Measurements from ENCODE around the gene SUSD5. TPM values are rescaled to one million over a fixed set of nuclear protein-coding genes. Genes with fewer than 3 reads are reported as not detected.

Gene SUSD5
- total RNA-seq, 1 experiment from 2014 or later, result 4.9 TPM

DNA sequence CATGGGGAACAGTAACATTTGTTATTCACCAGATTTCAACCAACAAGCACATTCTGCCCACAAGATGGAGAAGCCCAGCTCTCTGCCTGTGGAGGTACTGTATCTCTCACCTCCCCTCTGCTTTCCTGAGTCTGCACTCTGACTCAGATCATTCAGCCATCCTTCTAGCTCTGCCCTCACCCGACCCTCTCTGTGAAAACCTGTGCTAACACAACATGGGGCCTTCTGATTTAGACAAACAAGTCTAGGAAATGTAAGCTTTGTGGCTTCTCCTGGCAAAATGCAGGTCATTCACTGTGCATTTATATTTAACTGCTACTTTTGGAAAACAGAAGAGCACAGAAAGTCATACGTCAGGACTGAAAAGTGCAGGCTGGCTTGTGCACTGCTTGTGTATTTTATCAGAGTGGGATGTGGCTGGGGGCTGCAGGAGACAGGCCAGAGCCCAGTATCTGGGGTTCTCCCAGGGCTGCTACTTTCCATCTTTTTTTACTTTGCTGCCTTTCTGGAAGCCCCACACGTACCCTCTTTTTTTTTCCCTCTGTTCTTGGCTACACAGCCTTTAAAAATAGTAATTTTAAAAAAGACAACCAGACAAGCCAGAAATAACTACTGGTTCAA, 50.8 kb downstream of the SUSD5 start:
- H2BK15ac ChIP-seq (ENCODE audit: low read depth, low read length), result no peak overlapping the region
- Mint-ChIP-seq H3K4me1 (no peaks in the 10 kb centered on the region), H3K27ac (no peak overlapping the region; a peak in 1 of 7 replicates), H3K36me3 (ENCODE audit: insufficient read depth in 1 of 3, low read depth in 3 of 3) (no peaks in the 10 kb centered on the region), H3K9me3 (no peaks in the 10 kb centered on the region; a peak in 1 of 5 replicates), H3K27me3 (ENCODE audit: low read depth) (no peaks in the 10 kb centered on the region), H3K4me3 (no peak overlapping the region)
- H3K23me2 ChIP-seq (ENCODE audit: insufficient read length, low read depth, low read length, poor library complexity, severe bottlenecking), result no peaks in the 10 kb centered on the region
- H2AFZ ChIP-seq (ENCODE audit: low read length), result no peak overlapping the region
- H2BK12ac ChIP-seq (ENCODE audit: insufficient read length, low read depth, low read length), result no peak overlapping the region
- no peaks in the 10 kb centered on the region for H3K9me3 ChIP-seq (ENCODE audit: control insufficient read depth, low read depth, low read length)
- H3K4ac ChIP-seq (ENCODE audit: low read depth, low read length), result no peak overlapping the region
- no peak overlapping the region for H3K23ac ChIP-seq (ENCODE audit: insufficient read length, low read depth, low read length)
- no peaks in the 10 kb centered on the region for H3K79me2 ChIP-seq (ENCODE audit: insufficient read depth, low read length)
- H3K56ac ChIP-seq (ENCODE audit: insufficient read length, low read depth, low read length), result no peak overlapping the region
- no peaks in the 10 kb centered on the region for H4K20me1 ChIP-seq (ENCODE audit: control insufficient read depth, insufficient read depth, insufficient read length)
- H3K9ac ChIP-seq (ENCODE audit: extremely low read depth, insufficient read length, low read length), result no peak overlapping the region
- no peak overlapping the region for H4K91ac ChIP-seq (ENCODE audit: insufficient read length, low read depth, low read length)
- no peak overlapping the region for H3K18ac ChIP-seq (ENCODE audit: insufficient read length, low read depth, low read length)
- no peak overlapping the region for H3K14ac ChIP-seq (ENCODE audit: insufficient read depth, low read length)
- H4K8ac ChIP-seq (replicated peaks; ENCODE audit: insufficient read length, low read depth, low read length), result no peak overlapping the region
- no peak overlapping the region for H3T11ph ChIP-seq (ENCODE audit: low read length)
- H3K79me1 ChIP-seq (ENCODE audit: insufficient read depth, low read depth, low read length, poor library complexity, severe bottlenecking), result no peaks in the 10 kb centered on the region
- H3K27me3 ChIP-seq (ENCODE audit: insufficient read depth, low read length), result no peaks in the 10 kb centered on the region
- H3K4me2 ChIP-seq (ENCODE audit: insufficient read depth, insufficient read length, low read length), result no peak overlapping the region
- no peak overlapping the region for H4K5ac ChIP-seq (ENCODE audit: insufficient read length, low read depth, low read length)
- no peak overlapping the region for H2AK5ac ChIP-seq (ENCODE audit: insufficient read length, low read length)
- WGBS (ENCODE audit: extremely low coverage, insufficient read length, low lambda C conversion rate), result no CpG with 5 or more reads among the region's 3 CpGs
- H2BK120ac ChIP-seq (ENCODE audit: low read depth, low read length, poor library complexity, severe bottlenecking), result no peak overlapping the region
- no peak overlapping the region for H3K27ac ChIP-seq (ENCODE audit: insufficient read length, low read depth, low read length)
- H3K4me1 ChIP-seq (ENCODE audit: insufficient read depth, low read length), result no peaks in the 10 kb centered on the region
- no peak for TF ChIP-seq CTCF (conservative IDR thresholded peaks at IDR 0.05)
- H2BK5ac ChIP-seq (ENCODE audit: insufficient read length, low read length), result no peak overlapping the region
- no peak overlapping the region for H2BK20ac ChIP-seq (ENCODE audit: low read depth, low read length, poor library complexity, severe bottlenecking)
- DNase-seq, result no peak
